GM18858 (cell line): Measurements from ENCODE around the gene C11orf91.
"Not testable (repeated sequence)": the region's sequence is repeated elsewhere in the genome, so short reads cannot be mapped to it uniquely, and the experiment has no call there.

Experiments used
- ATAC-seq: cut with Tn5 transposase; IDR thresholded peaks from one replicate; pipeline ENCODE4 v1.9.1; 2021; ENCODE audit not compliant: unreplicated experiment

Gene C11orf91

GRCh38 chr11:33696931-33697638, 3.5 kb downstream of the C11orf91 start:
- no peak for ATAC-seq

DNA sequence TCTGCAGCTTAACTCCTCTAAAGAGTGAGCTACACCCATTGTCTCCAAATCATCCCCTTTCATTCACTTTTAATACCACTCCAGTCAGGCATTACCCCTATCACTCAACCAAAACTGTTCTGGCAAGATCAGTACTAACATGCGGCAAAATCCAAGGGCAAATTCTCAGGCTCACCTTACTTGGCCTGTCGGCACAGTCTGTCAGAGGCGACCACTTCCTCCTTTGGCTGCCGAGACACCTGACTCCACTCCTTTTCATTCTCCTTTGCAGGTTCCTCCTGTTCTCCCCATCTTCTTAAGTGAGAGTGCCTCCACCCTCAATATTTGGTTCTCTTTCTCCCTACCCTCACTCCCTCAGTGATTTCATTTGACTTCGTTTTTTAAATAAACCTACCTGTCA, 4.2 kb downstream of the C11orf91 start:
- no peak for ATAC-seq

DNA sequence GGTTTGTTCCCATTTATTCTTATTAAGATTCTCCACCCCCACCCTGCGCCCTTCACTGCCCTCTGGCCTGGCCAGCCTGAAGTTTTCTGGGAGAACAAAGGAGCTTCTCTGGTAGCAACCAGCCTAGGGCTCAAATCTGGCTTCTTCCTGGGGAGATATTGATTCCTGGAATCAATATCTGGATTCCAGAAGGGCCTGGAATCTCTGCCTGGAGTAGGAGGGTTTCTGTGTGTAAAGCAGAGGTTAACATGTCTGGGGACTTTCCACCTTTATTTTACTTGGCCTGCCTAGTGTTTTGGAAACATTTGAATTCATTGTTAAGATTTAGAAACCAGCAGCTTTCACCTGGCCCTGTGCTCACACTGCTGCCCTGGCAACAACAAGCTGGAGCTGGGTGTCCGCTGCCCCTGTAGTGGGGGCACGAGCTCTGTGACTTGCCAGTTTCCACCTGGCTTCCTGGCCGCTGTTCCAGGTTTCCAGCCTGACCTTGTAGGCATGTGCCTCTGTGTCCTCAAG, 5.5 kb downstream of the C11orf91 start:
- ATAC-seq, result no peak

DNA sequence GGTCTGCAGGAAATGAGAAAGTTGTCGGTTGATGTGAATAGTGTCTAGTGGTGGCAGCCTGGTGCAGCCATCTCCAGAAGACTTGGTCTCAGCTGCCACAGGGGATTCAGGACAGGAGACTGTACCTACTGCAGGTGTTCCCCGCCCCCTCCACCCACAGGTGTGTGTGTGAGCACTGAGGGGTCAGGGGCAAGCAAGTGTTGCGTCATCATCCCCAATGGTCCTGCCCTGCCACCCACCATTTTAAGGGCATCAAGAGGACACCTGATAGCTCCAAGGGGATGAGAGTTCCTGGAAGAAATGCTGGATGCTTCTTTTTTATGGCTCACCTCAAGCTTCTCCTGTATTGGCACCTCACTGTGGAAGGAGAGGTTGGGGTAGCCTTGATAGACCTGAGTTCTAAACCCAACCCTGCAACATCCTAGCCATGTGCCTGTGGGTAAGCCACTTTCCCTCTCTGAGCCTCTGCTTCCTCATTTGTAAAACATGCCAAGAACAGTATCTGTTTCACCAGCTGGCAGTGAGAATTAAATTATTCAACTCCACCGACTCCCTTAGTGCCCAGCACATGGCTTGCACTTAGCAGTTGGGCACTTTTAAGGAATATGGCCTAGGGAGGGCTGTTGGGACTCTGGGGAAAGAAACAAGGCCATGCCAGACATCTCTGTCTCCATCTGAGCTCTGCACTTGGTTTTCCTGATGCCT, 6.1 kb downstream of the C11orf91 start:
- ATAC-seq, result no peak

GRCh38 chr11:33692541-33692940, 8.1 kb downstream of the C11orf91 start:
- ATAC-seq, result no peak

DNA sequence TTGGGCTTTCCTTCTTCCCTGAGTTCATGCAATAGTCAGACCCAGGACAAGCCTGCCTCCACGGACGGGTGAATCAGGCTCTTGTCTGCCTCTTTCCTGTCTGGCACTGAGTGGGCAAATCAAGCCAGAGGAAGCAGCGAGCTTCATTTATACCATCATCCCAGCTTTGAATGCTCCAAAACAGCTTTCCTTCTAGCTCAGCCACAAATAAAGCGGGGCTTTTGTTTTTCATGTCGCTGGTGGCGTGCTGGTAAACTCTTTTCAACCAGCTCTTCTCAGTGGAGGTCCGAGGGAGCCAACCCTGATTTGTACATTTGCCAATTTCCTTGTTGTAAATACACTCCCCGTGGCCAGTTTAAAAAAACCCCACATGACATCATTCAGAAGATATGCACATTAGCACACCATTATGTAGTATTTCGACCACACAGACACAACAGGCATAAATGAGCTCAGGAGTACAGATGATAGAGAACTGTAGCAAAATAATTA, 8.6 kb downstream of the C11orf91 start:
- ATAC-seq, result no peak

GRCh38 chr11:33691066-33691864, 9.4 kb downstream of the C11orf91 start:
- no peak for ATAC-seq

- no peak for ATAC-seq
Measured at GRCh38 chr11:33690290-33691065, 10.1 kb downstream of the C11orf91 start.

- ATAC-seq, result no peak
Measured at GRCh38 chr11:33689501-33689900, 11.1 kb downstream of the C11orf91 start.

GRCh38 chr11:33689085-33689484, 11.5 kb downstream of the C11orf91 start:
- ATAC-seq, result no peak

GRCh38 chr11:33687733-33688479, 12.7 kb downstream of the C11orf91 start:
- ATAC-seq, result no peak

GRCh38 chr11:33685082-33685481, 15.5 kb downstream of the C11orf91 start:
- no peak for ATAC-seq

DNA sequence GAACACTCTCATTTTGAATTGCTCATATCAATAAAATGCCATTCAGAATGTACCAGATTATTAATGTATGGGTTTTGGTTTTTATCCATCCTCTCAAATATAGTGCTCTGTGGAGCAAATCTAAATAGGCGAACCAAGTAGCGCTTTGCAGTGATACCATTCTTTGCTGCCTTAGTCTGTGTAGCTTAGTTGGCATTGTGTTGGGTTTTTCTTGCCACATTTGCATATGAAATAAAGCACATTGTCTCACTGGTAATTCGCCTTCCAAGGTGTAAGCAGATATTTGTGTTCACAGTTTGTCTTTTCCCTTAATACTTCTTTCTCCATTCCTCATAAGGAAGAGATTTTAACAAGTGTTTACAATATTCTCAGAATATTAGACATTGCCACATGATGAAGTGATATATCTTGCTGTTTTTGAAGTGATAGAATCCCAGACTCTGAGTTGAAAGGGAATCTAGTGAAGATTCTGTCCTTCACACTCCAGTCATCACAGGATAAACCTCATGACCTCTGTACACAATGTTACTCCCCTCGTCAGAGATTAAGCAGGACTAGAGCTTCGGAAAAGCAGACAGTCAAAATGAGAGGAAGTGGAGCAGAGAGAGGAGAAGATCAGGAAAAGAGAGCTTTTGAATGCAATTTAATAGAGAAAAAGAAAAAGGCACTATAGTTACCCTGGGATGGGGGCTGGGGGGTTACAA, 16.5 kb downstream of the C11orf91 start:
- ATAC-seq, result no peak

DNA sequence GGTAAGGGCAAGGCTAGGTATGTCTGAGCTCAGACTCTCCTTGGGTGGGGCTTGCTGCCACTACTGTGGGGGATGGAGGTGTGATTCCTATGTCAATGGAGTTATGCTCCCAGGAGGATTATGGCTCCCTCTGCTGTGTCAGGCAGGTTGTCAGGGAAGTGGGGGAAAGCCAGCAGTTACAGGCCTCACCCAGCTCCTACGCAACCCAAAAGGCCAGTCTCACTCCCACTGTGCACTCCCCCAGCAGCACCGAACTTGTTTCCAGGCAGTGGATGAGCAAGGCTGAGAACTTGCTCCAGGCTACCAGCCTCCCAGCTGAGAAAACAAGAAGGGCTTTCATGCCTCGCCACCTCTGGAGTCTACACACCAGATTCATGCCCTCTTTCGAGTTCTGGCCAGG, 18.2 kb downstream of the C11orf91 start:
- ATAC-seq, result no peak

GRCh38 chr11:33682019-33682418, 18.6 kb downstream of the C11orf91 start:
- no peak for ATAC-seq

- ATAC-seq, result not testable (repeated sequence)
Measured at GRCh38 chr11:33678616-33679015, 22.0 kb downstream of the C11orf91 start.

DNA sequence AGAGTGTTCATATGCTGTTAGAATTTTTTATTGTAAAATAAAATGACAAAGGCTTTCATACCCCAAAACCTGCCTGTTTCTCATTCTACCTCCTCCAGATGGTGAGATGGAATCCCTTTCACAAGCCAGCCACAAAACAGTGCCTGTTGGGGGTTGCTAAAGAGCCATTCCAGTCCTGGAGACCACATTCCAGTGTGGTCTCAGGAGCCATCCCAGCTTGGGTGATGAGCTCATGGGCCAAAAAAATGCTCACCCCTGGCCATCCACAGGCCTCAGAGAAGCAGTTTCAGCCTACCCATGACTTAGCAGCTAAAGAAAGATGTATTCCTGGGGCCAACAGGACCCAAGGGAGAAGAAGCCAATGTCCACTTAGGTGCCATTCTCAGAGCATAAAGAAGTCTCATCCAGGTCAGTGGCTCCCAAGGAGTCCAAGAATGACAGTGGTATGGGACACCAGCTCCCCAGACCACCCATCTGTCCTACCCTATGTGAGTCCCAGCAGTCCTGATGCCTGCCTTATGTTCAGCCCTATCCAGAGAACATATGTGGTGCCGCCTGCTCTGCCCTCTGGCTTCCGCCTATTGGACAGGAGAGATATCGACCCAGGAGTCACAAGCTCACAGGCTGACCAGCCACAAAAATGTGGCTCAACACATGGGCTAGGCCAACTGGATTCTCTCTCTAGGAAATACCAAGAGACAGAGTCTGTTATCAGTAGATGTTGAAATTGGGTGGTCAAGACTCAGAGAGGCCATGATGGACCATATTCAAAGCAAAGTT, 26.4 kb downstream of the C11orf91 start:
- ATAC-seq, result no peak

DNA sequence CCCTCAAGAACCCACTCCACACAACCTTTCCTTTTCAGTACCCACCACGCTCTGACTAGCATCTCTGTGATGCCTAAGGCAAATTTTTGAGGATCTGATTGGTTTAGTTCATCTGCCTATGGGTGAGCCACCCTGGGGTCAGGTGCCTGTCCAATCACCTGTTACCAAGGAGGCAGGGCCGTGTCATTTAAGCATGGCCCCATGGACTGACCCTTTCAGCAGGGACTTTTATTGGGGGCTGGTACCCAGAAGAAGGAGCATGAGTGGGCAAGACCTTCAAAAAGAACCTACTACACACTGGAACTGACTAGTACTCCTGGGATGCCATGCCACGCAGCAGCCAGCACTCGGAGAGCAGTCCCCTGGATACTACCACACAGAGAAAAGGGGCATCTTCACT, 28.4 kb downstream of the C11orf91 start:
- ATAC-seq, result no peak
